HepG2 (cell line): ENCODE measurements around the gene PRKAR1B. TPM values are rescaled to one million over a fixed set of nuclear protein-coding genes. Genes with fewer than 3 reads are reported as not detected.

ENCODE experiments used
- ADNP ChIP-seq: sonication (generic); formaldehyde crosslinking; IDR thresholded peaks from 2 replicates; pipeline ENCODE4 v1.4.0; 2020; ENCODE audit warnings: missing genetic modification reagents
- BRF2 ChIP-seq: sonication (generic); formaldehyde crosslinking; IDR thresholded peaks from 2 replicates; pipeline ENCODE4 v1.8.1; 2022; ENCODE audit warnings: mild to moderate bottlenecking, missing genetic modification reagents
- CTCF ChIP-seq: sonication (generic); formaldehyde crosslinking; IDR thresholded peaks from 2 replicates; pipeline ENCODE4 v1.5.0; 2020; ENCODE audit warnings: mild to moderate bottlenecking, missing genetic modification reagents, moderate library complexity
- ESRRA ChIP-seq: sonication (generic); formaldehyde crosslinking; IDR thresholded peaks from 2 replicates; pipeline ENCODE4 v1.5.1; 2020; ENCODE audit warnings: mild to moderate bottlenecking, low read depth, missing genetic modification reagents
- HMGXB3 ChIP-seq: sonication (generic); formaldehyde crosslinking; IDR thresholded peaks from 2 replicates; pipeline ENCODE4 v1.4.0; 2020; ENCODE audit warnings: missing genetic modification reagents, borderline replicate concordance
- MAFF ChIP-seq: IDR thresholded peaks from 2 replicates; pipeline ENCODE4 v1.6.1; 2011; ENCODE audit warnings: low read depth, low read length, improper control_type of control experiment
- RBFOX2 ChIP-seq: fragments of 200-400 bp; formaldehyde crosslinking; IDR thresholded peaks from 2 replicates; pipeline ENCODE4 v1.6.1; 2017; ENCODE audit warnings: low read depth, mild to moderate bottlenecking, low read length
- SAFB2 ChIP-seq: sonication (generic); formaldehyde crosslinking; IDR thresholded peaks from 2 replicates; pipeline ENCODE4 v1.5.1; 2020; ENCODE audit warnings: missing genetic modification reagents, low read depth, mild to moderate bottlenecking, borderline replicate concordance
- ZEB1 ChIP-seq: IDR thresholded peaks from 2 replicates; pipeline ENCODE4 v1.6.1; 2012; ENCODE audit warnings: mild to moderate bottlenecking, low read depth, inconsistent platforms; ENCODE audit not compliant: insufficient replicate concordance
- ZNF276 ChIP-seq: sonication (generic); formaldehyde crosslinking; IDR thresholded peaks from 2 replicates; pipeline ENCODE4 v1.4.0; 2020; ENCODE audit warnings: mild to moderate bottlenecking, low read depth, missing genetic modification reagents
- ZNF687 ChIP-seq: sonication (generic); formaldehyde crosslinking; IDR thresholded peaks from 2 replicates; pipeline ENCODE4 v1.5.1; 2020; ENCODE audit warnings: mild to moderate bottlenecking, missing genetic modification reagents, moderate library complexity
- ZNF737 ChIP-seq: sonication (generic); formaldehyde crosslinking; IDR thresholded peaks from 2 replicates; pipeline ENCODE4 v1.5.0; 2020; ENCODE audit warnings: missing genetic modification reagents, mild to moderate bottlenecking, borderline replicate concordance
- ZNF792 ChIP-seq: IDR thresholded peaks from 2 replicates; pipeline ENCODE4 v1.6.1; 2016
- ZSCAN21 ChIP-seq: sonication (generic); formaldehyde crosslinking; IDR thresholded peaks from 2 replicates; pipeline ENCODE4 v1.8.0; 2022; ENCODE audit warnings: mild to moderate bottlenecking, missing genetic modification reagents, moderate library complexity, borderline replicate concordance
- polyA plus RNA-seq, 8 experiments: library from polyadenylated mRNA; depleted of rRNA in 3 of 8; stranded (reverse) in 7 of 8; unstranded in 1 of 8; fragments of >200 nt; fragmentation: Illumina TruSeq in 4 of 8; extraction: Trizol in 4 of 8; gene quantifications; 2 replicates each; pipeline versions ENCODE4 v1.2.1 to v1.2.3, GENCODE V29; 2011 to 2016; ENCODE audit warnings: low read depth in 4 of 8, missing spikeins in 1 of 8, mixed read lengths in 1 of 8; ENCODE audit not compliant: insufficient read depth in 1 of 8
- total RNA-seq, 5 experiments: library from RNA; depleted of rRNA; stranded (reverse); fragments of >200 nt; fragmentation: Illumina TruSeq; extraction: Trizol; gene quantifications; 2 replicates each; pipeline ENCODE4 v1.2.3, GENCODE V29; 2016; ENCODE audit warnings: low read depth in 1 of 5

The PRKAR1B gene
- total and polyA plus RNA-seq, 2 of the 13 experiments (the other 11 are each of a cell fraction or from before 2014, with no cell fraction given): 7.9 to 28.2 TPM

- TF ChIP-seq HMGXB3 (CRISPR knock-in tag): no peak
- TF ChIP-seq ZSCAN21 (CRISPR knock-in tag): peak; percentile 65; the same call in 1 of the 2 replicates
- TF ChIP-seq SAFB2 (CRISPR knock-in tag): no peak
- TF ChIP-seq ZNF276: no peak
- no peak for TF ChIP-seq ZEB1
- no peak for TF ChIP-seq ESRRA (CRISPR knock-in tag)
- no peak for TF ChIP-seq ADNP (CRISPR knock-in tag)
- no peak for TF ChIP-seq ZNF792
- no peak for TF ChIP-seq BRF2
- no peak for TF ChIP-seq MAFF
- no peak for TF ChIP-seq ZNF737 (CRISPR knock-in tag)
- TF ChIP-seq CTCF (CRISPR knock-in tag): no peak
- TF ChIP-seq ZNF687 (CRISPR knock-in tag): peak; percentile 54
- peak; percentile 52; the same call in 1 of the 2 replicates for TF ChIP-seq RBFOX2
Measured at GRCh38 chr7:538764-539685, 188.1 kb downstream of the PRKAR1B start (continued).
